Activated T-cell treated with anti-CD3 and anti-CD28 coated beads, Interleukin-2, amount 50 U/mL, for 72 hours (primary cell): ENCODE results near the gene MFN2. TPM values are rescaled to one million over a fixed set of nuclear protein-coding genes. Genes with fewer than 3 reads are reported as not detected.
"Not testable (repeated sequence)": the region's sequence is repeated elsewhere in the genome, so short reads cannot be mapped to it uniquely, and the experiment has no call there.

Experiments used
- ATAC-seq, 2 donors: fragments of 150-1000 bp; cut with Tn5 transposase; replicated peaks in 1 of 2; 2 replicates each; pipeline ENCODE4 v1.10.0; 2021; ENCODE audit warnings: moderate library complexity in 2 of 2, mild to moderate bottlenecking in 1 of 2
- DNase-seq, 2 donors: peaks; one replicate each; pipeline ENCODE4 v3.0.0; 2021 to 2022; ENCODE audit warnings: mixed read lengths in 1 of 2
- H3K27ac Mint-ChIP-seq: one replicate; pipeline ENCODE4 v1.8.0; 2022; ENCODE audit warnings: mild to moderate bottlenecking, moderate library complexity, mixed read lengths
- H3K27me3 Mint-ChIP-seq: one replicate; pipeline ENCODE4 v1.8.0; 2022; ENCODE audit warnings: low read depth, mixed read lengths
- H3K36me3 Mint-ChIP-seq, 2 donors: one replicate each; pipeline ENCODE4 v1.8.0; 2022; ENCODE audit warnings: mixed read lengths in 2 of 2, mild to moderate bottlenecking in 1 of 2; ENCODE audit not compliant: insufficient read depth in 2 of 2
- H3K4me1 Mint-ChIP-seq: one replicate; pipeline ENCODE4 v1.8.0; 2022; ENCODE audit warnings: low read depth, mixed read lengths
- H3K4me3 Mint-ChIP-seq, 2 donors: one replicate each; pipeline ENCODE4 v1.8.0; 2022; ENCODE audit warnings: mild to moderate bottlenecking in 2 of 2, mixed read lengths in 2 of 2, moderate library complexity in 2 of 2
- H3K9me3 Mint-ChIP-seq, 2 donors: one replicate each; pipeline ENCODE4 v1.8.0; 2022; ENCODE audit warnings: mixed read lengths in 2 of 2
- total RNA-seq, 2 donors: library from RNA; stranded (reverse); gene quantifications; one replicate each; pipeline ENCODE4 v1.2.3, GENCODE V29; 2022

MFN2 gene
- total RNA-seq, 2 donors from 2014 or later: 54.8 to 66.1 TPM

DNA sequence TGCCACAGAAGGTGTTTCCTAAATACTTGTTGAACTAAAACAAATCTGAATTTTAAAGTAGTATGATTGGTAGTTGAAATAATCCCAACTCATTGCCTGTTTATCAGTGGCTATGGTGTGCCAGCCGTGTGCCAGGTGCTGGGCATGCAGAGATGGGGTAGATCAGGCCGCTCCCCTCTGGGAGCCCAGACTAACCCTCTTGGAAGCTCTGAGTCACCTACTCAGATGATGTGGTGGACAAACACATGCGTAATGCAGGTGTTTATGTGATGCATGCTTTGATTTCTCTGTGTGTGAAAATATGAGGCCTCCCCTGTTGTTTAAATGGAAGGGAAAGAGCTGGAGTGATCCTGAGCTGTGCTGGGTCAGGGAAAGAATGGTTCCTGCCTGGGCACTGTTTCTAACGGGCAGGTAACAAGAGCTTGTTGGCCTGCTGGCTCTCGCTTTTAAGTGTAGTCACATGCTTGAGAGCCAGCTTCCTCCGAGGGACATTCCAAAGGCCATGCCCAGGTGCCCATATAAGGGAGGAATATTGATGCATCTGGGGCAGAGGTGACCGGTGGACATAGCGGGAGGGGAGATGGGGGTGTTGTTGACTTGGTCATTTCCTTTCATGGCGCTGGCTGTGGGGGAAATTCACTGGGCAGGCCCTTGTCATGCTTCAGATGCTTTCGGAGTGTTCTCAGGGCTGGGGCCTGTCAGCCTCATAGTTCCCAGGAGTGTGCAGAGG, 10.2 kb downstream of the MFN2 start:
- H3K36me3 Mint-ChIP-seq: peaks cover 6 to 25% of the 10 kb centered on the region in 2 donors
- H3K4me3 Mint-ChIP-seq: no peak overlapping the region
- no peaks in the 10 kb centered on the region for H3K9me3 Mint-ChIP-seq
- no peaks in the 10 kb centered on the region for H3K27me3 Mint-ChIP-seq
- ATAC-seq (no peak), DNase-seq (no peak)
- H3K4me1 Mint-ChIP-seq: peaks cover 12% of the 10 kb centered on the region
- peak overlapping the region; percentile 47 for H3K27ac Mint-ChIP-seq

DNA sequence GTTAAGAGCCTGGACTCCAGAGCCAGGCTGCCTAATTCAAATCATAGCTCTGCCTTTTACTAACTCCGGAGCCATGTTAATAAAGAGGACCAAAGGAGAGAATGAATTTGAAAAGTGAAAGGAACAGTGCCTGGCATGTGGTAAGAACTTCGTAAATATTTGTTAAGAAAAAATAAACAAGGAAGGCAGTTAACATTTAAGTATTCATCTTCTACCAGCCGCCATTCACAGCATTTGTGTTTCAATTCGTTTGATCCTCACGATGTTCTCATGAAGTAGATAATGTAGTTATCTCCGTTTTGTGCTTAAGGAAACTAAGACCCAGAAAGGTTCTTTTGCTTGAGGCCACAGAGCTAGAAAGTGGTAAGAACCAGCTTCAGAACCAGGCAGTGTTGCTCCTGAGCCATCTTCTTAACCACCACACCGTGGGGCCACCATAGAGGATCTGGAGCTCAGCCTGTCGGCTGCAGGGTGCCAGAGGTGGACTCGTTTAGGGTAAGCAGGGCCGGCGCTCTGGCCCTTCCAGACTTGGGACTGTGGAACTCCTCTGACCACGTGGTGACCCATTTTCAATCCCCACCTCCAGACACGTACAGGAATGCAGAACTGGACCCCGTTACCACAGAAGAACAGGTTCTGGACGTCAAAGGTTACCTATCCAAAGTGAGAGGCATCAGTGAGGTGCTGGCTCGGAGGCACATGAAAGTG, 11.9 kb downstream of the MFN2 start:
- no peaks in the 10 kb centered on the region for H3K27me3 Mint-ChIP-seq
- no peak for ATAC-seq
- peaks cover 12% of the 10 kb centered on the region for H3K4me1 Mint-ChIP-seq
- no peak overlapping the region for H3K4me3 Mint-ChIP-seq
- no peak overlapping the region for H3K27ac Mint-ChIP-seq
- peaks cover 6 to 28% of the 10 kb centered on the region in 2 donors for H3K36me3 Mint-ChIP-seq
- no peaks in the 10 kb centered on the region for H3K9me3 Mint-ChIP-seq
- no peak for DNase-seq

DNA sequence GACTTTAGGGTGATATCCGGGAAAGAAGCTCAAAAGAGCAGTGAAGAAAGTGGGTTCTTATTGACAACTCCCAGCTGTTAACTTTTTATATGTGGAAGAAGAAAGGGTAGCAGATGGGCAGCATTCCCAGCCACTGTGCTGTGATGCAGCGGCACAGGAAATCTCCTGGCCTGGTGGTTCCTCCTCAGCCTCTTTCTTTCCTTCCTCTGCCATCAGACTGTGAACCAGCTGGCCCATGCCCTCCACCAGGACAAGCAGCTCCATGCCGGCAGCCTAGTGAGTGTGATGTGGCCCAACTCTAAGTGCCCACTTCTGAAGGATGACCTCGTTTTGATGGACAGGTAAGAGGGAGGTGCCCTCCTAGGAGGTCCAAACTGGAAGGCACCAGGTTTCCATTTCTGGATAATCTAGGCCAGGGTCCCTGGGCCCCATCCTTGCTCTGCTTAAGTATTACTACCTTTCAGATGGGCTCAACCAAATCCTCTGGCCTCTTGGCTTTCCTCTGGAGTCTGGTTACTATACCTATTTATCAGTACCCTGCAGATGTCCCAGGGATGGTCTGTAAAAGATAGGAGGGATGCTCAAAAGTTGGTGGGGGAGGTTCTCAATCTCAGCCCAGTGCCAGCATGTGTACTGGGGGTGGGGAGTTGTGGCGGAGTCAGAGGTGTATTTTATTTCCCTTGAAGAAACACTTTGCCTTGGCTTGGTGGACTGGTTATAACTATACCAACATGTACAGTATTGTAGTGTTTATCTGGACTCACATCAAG, 17.0 kb downstream of the MFN2 start:
- ATAC-seq (no peak), DNase-seq (no peak)
- H3K36me3 Mint-ChIP-seq: peaks cover 7 to 24% of the 10 kb centered on the region in 2 donors
- no peaks in the 10 kb centered on the region for H3K27me3 Mint-ChIP-seq
- H3K9me3 Mint-ChIP-seq: no peaks in the 10 kb centered on the region
- peaks cover 7% of the 10 kb centered on the region for H3K4me1 Mint-ChIP-seq
- no peak overlapping the region for H3K4me3 Mint-ChIP-seq
- H3K27ac Mint-ChIP-seq: no peak overlapping the region

DNA sequence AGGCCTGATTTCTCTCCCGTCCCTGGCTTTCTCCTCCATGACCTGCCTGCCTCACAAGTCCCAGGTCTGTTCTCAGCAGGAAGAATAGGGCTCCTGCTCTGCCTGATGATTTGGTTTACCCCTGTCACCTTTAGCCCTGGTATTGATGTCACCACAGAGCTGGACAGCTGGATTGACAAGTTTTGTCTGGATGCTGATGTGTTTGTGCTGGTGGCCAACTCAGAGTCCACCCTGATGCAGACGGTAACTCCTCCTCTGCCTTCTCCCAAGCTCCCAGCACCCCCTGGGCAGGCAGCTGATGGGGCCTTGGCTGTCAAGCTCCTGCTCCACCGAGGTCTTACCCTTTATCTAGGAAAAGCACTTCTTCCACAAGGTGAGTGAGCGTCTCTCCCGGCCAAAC, 18.4 kb downstream of the MFN2 start:
- Mint-ChIP-seq H3K4me3 (no peak overlapping the region), H3K4me1 (peaks cover 7% of the 10 kb centered on the region), H3K9me3 (no peaks in the 10 kb centered on the region), H3K36me3 (peaks cover 13 to 29% of the 10 kb centered on the region in 2 donors), H3K27me3 (no peaks in the 10 kb centered on the region), H3K27ac (no peak overlapping the region)
- ATAC-seq (no peak), DNase-seq (no peak)

DNA sequence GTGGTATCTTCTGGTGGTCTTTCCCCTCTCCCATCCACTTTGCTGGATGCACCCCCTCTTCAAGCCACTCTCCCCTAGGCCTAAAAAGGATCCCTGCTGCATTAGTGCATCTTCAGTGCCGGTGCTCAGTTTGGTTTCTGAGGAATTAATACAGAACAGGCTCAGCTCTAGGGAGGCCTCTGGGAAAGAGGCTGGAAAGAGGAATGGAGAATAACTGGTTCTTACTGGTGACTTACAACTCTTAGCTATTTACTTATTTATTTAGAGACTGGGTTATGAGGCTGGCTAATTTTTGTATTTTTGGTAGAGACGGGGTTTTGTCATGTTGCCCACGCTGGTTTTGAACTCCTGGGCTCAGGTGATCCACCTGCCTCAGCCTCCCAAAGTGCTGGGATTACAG, 19.0 kb downstream of the MFN2 start:
- Mint-ChIP-seq H3K27me3 (no peaks in the 10 kb centered on the region), H3K9me3 (no peaks in the 10 kb centered on the region), H3K4me3 (no peak overlapping the region), H3K27ac (peak overlapping the region; percentile 34), H3K4me1 (peaks cover 8% of the 10 kb centered on the region), H3K36me3 (peaks cover 13 to 30% of the 10 kb centered on the region in 2 donors)
- ATAC-seq (no peak), DNase-seq (no peak)

DNA sequence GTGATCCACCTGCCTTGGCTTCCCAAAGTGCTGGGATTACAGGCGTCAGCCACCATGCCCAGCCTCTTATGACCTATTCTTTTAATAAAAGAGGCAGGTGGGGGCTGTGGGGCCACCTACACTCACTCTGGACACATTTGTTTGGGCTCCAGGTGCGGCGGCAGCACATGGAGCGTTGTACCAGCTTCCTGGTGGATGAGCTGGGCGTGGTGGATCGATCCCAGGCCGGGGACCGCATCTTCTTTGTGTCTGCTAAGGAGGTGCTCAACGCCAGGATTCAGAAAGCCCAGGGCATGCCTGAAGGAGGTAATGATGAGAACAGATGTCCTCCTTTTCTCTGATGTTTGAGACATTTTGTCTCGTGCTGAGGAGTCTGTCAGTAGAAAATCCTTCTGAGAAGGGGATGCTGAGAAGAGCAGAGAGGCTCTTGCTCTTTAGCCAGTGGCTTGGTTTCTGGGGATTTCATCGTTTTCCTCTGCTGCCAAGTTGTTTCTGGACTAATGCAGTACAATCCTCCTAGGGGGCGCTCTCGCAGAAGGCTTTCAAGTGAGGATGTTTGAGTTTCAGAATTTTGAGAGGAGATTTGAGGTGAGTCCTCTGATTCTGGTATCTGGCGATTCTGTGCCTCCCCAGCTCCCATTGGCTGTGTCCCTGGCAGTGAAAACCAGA, 21.1 kb downstream of the MFN2 start:
- Mint-ChIP-seq H3K4me3 (no peak overlapping the region), H3K36me3 (peaks cover 15 to 29% of the 10 kb centered on the region in 2 donors), H3K27ac (peak overlapping the region; percentile 97), H3K4me1 (peaks cover 25% of the 10 kb centered on the region), H3K27me3 (no peaks in the 10 kb centered on the region), H3K9me3 (no peaks in the 10 kb centered on the region)
- ATAC-seq (peak; percentile 72 to 73), DNase-seq (peak; percentile 78 to 85)

DNA sequence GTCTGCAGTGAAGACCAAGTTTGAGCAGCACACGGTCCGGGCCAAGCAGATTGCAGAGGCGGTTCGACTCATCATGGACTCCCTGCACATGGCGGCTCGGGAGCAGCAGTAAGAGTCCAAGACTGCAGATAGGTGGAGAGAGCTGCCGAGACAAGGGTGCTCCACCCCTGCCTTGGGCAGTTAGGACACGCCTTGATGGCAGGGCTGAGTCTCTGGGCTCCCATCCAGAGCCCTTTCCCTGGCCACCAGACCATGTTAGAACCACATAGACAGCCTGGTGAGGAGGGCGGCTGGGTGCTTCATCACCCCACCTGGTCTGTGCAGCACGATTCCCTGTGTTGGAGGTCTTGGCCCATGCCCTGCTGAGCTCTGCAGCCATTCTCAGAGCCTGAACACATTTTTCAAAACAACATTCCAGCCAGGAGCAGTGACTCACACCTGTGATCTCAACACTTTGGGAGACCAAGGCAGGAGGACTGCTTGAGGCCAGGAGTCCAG, 21.8 kb downstream of the MFN2 start:
- Mint-ChIP-seq H3K4me1 (peaks cover 25% of the 10 kb centered on the region), H3K9me3 (no peaks in the 10 kb centered on the region), H3K4me3 (no peak overlapping the region), H3K27ac (peak overlapping the region; percentile 97), H3K36me3 (peaks cover 16 to 32% of the 10 kb centered on the region in 2 donors), H3K27me3 (no peaks in the 10 kb centered on the region)
- ATAC-seq (peak in 1 of 2 donors; percentile 17), DNase-seq (no peak)

DNA sequence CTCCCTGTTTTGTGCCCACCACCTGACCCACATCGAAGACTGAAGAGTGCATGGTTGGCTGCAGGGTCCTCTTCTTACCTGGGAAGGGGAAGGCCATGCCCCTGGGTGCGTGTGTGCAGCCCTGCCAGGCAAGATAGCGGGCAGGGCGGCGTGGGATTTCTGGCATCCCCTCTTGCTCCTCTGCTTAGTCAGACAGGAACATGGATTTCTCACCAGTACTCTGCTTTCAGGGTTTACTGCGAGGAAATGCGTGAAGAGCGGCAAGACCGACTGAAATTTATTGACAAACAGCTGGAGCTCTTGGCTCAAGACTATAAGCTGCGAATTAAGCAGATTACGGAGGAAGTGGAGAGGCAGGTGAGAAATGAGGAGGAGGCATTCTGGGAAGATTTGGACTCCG, 23.5 kb downstream of the MFN2 start:
- ATAC-seq (no peak), DNase-seq (no peak)
- Mint-ChIP-seq H3K36me3 (peaks cover 19 to 37% of the 10 kb centered on the region in 2 donors), H3K4me1 (peaks cover 25% of the 10 kb centered on the region), H3K4me3 (no peak overlapping the region), H3K27me3 (no peaks in the 10 kb centered on the region), H3K27ac (peak overlapping the region; percentile 72), H3K9me3 (no peaks in the 10 kb centered on the region)

DNA sequence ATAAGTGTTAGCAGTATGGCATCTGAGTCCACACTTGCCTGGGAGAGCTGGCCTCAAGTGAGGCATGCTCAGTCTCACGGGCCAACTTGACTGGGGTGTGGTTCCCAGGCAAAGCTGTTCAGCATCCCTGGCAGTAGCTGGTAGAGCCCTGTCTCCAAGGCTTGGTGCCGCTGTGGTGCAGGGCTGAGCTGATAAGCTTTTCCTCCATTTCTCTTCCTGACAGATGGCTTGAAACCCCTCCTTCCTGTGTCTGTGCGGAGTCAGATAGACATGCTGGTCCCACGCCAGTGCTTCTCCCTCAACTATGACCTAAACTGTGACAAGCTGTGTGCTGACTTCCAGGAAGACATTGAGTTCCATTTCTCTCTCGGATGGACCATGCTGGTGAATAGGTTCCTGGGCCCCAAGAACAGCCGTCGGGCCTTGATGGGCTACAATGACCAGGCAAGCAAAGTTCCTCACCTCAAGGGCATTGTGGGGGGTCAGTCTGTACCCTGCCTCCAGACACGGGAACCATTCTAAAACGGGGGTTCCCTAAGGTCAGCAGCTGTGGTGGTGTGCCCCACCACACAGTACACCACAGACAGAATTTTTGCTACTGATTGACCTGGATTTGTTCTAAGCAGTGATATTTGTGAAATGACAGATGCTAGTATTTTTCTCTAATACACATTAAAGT, 25.4 kb downstream of the MFN2 start:
- Mint-ChIP-seq H3K4me1 (peaks cover 25% of the 10 kb centered on the region), H3K27me3 (no peaks in the 10 kb centered on the region), H3K4me3 (no peak overlapping the region), H3K9me3 (no peaks in the 10 kb centered on the region), H3K36me3 (peaks cover 19 to 34% of the 10 kb centered on the region in 2 donors), H3K27ac (no peak overlapping the region)
- ATAC-seq (no peak), DNase-seq (no peak)

DNA sequence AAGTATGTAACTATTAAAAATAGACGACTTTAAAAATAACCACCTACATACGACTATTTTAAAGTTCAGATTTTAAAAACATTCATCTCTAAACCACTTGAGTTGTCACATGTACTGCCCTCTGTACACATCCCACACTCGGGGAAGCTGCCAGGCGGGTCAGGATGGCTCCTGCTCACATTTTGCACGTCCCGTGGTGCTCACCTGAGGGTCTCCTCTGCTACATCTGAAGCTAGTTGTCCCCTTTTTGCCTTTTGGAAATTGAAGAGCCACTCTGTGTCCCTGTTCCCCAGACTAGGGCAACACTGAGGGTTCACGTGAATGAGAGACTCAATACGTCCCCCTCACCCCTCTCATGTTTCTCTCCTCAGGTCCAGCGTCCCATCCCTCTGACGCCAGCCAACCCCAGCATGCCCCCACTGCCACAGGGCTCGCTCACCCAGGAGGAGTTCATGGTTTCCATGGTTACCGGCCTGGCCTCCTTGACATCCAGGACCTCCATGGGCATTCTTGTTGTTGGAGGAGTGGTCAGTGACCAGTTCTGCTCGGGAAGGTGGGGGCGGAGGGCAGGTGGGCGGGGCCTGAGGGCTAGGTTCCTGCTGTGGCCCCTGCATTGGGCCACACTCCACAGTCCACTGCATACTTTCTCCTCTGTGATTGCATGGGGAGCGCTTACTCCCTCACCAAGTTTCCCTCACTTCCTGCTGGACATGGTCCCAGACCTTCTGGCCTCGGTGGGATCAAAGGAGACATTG, 26.1 kb downstream of the MFN2 start:
- peaks cover 19 to 39% of the 10 kb centered on the region in 2 donors for H3K36me3 Mint-ChIP-seq

DNA sequence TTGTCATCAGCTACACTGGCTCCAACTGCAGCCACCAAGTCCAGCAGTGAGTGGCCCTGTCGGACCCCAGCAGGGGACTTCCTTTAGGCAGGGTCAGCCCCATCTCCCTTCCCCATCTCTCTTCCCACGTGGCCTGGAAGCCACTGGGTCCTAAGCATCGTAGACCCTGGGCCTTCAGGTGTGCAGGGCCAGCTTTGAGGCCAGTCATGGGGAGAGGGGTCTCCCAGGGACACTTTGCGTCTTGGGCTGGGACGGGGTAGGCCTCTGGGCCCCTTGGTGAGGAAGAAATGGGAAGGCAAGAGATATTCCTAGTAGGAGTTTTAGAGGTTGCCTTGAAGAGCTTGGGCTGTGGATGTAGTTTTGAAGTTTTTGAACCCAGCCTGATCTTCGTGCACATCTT, 27.0 kb downstream of the MFN2 start:
- peaks cover 18% of the 10 kb centered on the region for H3K4me1 Mint-ChIP-seq
- H3K36me3 Mint-ChIP-seq: peaks cover 17 to 39% of the 10 kb centered on the region in 2 donors
- ATAC-seq: no peak
- H3K27me3 Mint-ChIP-seq: no peaks in the 10 kb centered on the region
- DNase-seq: no peak
- no peaks in the 10 kb centered on the region for H3K9me3 Mint-ChIP-seq
- H3K27ac Mint-ChIP-seq: no peak overlapping the region
- no peak overlapping the region for H3K4me3 Mint-ChIP-seq

More for the DNA sequence above, 26.1 kb downstream of the MFN2 start:
- Mint-ChIP-seq H3K27me3 (no peaks in the 10 kb centered on the region), H3K4me3 (no peak overlapping the region), H3K9me3 (no peaks in the 10 kb centered on the region), H3K27ac (no peak overlapping the region), H3K4me1 (peaks cover 22% of the 10 kb centered on the region)
- ATAC-seq: no peak
- DNase-seq: no peak

DNA sequence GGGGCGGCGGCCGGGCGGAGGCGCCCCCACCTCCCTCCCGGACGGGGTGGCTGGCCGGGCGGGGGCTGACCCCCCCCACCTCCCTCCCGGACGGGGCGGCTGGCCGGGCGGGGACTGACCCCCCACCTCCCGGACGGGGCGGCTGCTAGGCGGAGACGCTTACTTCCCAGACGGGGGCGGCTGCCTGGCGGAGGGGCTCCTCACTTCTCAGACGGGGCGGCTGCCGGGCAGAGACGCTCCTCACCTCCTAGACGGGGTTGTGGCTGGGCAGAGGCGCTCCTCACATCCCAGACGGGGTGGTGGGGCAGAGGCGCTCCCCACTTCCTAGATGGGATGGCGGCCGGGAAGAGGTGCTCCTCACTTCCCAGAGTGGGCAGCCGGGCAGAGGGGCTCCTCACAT, 28.1 kb downstream of the MFN2 start:
- H3K36me3 Mint-ChIP-seq: peaks cover 11 to 33% of the 10 kb centered on the region in 2 donors
- not testable (repeated sequence) for H3K27me3 Mint-ChIP-seq, H3K4me3 Mint-ChIP-seq, DNase-seq, ATAC-seq, H3K27ac Mint-ChIP-seq, H3K9me3 Mint-ChIP-seq
- peaks cover 27% of the 10 kb centered on the region for H3K4me1 Mint-ChIP-seq
